NCI-H774 (cell line): ENCODE data around the gene INPP1.
"Not testable (repeated sequence)": the region's sequence is repeated elsewhere in the genome, so short reads cannot be mapped to it uniquely, and the experiment has no call there.

Source experiments
- DNase-seq: peaks from one replicate; lab custom pipeline; 2025; lab: John Stamatoyannopoulos, UW

Gene INPP1

DNA sequence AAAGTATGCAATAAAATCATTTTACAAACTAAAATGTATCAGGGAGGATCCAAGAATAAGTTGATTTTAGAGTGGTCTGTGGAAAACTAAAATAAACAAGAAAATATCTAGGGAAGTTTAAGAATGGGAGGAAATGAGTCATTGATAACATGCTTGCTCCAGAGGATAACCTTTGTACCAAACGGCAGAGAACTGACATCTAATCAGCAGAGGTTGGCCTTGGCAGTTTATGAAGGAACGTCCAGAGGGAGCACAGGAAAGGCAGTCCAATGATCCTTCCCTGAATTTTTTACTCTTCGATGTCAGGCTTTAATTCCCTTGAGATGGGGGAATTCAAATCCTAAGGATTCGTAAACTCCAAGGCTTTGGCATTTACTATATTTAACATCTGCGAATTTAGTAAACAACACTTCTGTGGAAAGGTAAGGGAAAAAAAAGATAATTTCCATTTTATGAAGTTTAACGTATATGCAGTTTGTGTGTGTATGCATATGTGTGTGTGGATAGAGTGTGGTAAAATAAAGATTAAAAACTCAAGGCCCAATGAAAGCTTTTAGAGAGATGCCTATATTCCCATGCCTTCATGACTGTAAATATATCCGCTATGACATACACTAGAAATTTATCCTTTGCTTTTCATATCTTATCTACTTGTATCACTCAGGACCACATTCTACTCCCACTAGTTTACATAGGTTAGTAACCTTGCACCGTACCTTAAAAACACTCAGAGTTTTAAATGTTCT, 8.7 kb upstream of the INPP1 start:
- no peak for DNase-seq

DNA sequence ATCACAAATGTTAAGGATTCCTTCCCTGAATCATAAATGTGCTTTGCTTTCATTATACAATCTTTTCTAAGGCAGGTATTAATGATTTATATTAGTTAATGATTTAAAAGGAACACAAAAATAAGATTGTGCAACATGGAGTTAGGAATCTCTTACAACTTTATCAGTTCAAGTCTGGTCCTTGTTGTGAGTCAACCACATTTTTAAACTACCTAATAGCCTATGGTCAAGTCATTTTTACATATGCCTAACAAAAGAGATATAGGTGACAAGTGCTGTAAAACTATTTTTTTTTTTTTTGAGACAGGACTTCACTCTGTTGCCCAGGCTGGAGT, 8.2 kb upstream of the INPP1 start:
- DNase-seq: no peak

DNA sequence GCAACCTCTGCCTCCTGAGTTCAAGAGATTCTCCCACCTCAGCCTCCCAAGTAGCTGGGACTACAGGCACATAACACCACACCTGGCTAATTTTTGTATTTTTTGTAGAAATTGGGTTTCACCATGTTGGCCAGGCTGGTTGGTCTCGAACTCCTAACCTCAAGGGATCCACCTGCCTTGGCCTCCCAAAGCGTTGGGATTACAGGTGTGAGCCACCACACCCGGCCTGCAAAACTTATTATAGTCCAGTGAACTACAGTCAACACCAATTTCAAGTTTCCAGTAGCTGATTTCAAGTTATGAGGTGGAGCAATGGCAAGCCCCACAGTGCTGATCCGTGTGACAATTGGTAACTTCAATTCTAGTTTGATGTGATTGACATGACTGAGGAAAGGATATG, 7.8 kb upstream of the INPP1 start:
- DNase-seq: not testable (repeated sequence)

DNA sequence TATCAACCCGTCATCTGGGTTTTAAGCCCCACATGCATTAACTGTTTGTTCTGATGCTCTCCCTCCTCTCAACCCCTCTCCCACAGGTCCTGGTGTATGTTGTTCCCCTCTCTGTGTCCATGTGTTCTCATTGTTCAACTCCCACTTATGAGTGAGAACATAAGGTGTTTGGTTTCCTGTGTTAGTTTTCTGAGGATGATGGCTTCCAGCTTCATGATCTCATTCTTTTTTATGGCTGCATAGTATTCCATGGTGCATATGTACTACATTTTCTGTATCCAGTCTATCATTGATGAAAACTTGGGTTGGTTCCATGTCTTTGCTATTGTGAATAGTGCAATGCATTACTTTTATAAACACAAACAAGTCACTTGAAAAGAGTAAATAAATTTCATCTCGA, 7.0 kb upstream of the INPP1 start:
- no peak for DNase-seq

DNA sequence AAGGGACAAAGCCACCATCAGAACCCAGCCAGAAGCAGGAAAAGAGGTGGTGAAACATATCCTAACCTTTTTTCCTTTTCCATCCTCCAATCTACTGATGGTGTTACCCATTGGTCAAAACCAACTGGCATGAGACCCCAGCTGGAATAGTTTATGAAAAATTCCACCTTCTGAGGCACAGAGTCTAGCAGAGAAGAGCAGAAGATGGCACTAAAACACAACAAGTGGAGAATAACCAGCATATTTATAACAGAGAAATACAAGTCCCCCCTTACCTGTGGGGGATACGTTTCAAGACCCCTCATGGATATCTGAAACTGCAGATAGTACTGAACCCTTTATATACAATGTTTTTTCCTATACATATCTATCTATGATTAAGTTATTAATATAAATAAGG, 4.9 kb upstream of the INPP1 start:
- no peak for DNase-seq

DNA sequence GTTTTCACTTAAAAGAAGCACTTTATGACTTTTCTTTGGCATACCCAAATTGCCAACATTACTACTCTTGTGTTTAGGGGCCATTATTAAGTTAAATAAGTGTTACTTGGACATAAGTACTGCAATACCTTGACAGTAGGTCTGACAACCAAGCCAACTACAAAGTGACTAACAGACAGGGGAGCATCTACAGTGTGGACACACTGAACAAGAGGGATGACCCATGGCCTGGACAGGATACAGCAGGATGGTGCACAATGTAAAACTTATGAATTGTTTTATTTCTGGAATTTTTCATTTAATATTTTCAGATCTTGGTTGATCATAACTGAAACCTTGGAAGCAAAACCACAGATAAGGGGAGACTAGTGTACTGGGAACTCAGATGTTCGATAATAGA, 4.0 kb upstream of the INPP1 start:
- DNase-seq: no peak

DNA sequence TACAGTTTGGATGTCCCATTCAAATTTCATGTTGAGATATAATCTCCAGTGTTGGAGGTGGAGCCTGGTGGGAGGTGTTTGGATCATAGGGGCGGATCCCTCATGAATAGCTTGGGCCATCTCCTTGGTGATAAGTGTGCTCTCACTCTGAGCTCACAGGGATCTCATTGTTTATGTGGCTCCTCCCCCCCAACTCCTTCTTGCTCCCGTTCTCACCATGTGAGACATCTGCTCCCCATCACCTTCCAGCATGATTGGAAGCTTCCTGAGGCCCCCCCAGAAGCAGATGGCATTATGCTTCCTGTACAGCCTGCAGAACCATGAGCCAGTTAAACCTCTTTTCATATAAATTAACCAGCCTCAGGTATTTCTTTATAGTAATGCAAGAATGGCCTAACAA, 3.0 kb upstream of the INPP1 start:
- DNase-seq: no peak

DNA sequence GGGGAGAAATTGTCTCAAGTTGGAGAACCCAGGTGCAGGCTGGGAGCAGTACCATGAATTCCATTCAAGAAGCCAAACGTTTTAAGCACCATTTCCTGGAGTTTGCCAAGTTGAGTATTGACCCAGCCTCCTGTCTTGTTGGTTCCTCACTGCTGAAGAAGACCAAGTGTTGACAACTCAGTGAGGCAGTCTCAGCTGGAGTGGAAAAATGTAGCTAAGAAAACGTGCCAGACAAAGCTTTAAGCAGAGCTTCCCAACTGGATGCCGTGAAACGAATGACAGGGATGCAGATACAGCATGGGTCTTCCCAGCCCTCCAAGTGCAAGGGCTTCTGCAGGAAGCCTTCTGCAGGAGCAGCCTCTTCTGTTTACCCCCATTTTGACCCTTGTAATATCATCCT, 778 bp upstream of the INPP1 start:
- no peak for DNase-seq

DNA sequence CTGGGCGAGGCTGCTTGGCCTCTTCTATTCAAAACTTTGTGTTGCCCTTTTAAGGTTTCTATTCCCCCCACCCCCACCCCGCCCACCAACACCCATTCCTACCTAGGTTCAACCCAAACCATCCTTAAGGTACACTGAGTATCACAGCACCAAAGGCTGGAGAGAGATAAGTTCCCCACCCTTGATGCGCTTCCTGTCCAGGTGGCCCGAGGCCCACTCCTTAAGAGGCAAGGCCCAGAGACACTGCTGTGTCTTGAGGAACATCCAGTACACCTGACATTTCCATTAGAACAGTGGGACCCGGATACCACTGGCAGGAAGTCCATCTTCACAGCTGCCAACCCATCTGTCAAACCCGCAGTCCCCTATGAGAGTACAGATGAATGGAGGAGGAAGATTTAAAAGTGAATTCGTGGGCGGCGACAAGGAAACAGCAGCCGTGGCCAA, 277 bp upstream of the INPP1 start:
- DNase-seq: no peak

DNA sequence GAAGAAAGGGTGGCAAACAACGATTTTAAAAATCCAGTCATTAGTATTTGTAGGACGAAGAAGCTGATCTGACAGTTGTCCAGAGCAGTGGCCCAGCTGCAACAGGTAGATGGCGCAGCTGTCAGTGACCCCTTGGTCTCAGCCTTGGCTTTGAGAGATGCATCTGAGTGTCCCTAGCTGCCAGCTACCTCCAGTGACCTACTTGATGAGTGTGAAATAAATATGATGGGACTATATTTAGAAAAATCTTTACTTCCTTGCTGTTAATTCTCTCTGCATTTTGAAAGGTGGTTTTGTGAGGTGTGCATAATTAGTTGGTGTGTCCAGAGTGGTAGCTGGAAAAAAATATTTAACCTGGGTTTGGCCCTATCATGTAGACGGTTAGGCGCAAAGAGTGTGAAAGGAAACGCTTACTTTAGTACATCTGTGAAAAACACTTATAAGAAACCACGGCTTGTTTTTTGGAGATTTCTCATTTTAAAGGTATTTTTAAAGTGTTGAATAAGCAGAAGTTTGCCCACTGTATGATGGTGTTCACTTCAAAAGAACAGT, 963 bp downstream of the INPP1 start:
- peak; percentile 27 for DNase-seq

DNA sequence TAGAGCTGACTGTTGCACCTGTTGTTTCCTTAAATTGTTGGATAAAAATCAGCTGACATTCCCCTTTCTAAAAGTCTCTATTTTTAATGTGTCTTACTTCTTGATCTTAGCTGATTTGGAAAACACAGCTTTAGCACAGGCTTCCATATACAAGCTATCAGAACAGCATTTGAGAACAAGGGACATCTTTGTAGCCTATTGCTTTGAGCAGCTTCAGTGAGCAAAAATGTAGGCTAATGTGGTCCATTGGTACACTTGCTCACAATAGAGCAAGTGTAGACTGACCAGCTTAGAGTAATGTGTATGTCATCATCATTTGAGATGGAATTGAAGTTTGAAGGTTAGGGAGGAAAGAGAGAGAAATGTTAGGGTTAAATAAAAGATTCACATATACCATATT, 7.0 kb downstream of the INPP1 start:
- DNase-seq: no peak

DNA sequence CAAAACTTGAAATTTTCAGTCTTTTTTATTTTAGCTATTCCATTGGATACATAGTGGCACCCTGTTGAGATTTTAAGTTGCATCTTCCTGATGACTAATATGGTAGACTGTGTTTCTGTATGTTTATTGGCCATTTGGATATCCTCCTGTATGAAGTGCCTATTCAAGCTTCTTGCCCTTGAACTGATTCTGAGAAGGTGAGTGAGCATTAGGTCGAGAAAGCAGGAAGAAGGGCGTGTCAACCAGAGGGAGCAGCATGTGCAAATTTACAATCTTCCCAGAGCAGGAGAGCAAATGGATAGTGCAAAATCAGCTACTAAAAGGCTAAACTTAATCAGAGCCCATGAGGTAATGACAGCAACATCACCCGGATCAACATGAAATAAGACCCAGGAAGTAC, 8.6 kb downstream of the INPP1 start:
- DNase-seq: no peak

DNA sequence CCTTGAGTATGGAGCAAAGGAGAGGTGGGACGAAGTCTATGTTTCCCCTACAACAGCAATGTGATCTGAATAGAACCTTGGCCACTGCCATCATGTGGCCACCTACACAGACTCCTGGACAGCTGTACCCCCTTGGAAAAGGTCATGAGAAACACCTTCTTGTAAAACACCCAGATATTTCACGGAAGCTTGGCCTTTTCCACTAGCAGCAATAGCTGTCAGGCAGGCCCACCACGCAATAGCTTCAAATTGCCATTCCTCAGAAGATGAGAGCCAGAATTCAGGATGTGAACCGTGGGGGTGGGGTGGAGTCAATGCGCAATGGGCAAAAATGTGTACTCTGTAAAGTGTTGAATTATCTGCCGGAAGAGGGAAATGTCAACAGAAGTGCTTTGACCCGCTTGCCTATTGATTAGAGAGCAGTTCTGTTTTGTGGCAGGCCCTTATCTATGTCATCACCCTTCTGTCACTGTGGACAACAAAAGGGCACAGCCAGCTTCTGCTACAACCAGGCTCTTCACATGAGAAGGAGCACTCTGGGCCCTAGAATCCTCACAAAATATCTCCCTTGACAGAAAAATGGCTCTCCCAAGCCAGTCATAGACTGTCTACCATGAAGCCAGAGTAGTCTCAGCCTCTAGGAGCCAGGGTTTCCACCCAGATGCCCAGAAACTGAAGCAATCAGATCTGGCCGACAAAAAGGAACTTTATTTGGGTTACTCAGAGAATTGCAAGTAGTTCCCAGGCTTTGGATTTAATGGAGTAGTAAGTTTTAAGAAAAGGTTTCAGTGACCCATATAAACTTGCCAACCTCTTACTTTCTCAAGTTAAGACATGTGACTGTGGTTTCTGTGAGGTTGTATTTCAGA, 9.5 kb downstream of the INPP1 start:
- DNase-seq: no peak

DNA sequence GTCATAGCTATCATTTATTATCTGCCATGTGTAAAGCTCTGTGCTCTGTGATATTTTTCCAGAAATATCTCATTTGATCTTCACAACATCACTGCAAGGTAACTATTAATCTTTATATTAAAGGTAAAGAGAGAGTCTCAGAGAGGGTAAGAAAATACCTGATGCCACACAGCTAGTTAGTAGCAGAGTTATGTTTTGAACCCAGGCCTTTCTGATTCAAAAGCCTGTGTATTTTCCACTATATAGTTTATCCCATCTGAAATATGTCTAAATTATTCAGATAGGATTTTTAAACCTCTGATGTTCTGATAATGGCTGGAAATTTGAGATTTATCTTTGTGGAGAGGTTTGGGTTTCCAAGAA, 10.1 kb downstream of the INPP1 start:
- no peak for DNase-seq

DNA sequence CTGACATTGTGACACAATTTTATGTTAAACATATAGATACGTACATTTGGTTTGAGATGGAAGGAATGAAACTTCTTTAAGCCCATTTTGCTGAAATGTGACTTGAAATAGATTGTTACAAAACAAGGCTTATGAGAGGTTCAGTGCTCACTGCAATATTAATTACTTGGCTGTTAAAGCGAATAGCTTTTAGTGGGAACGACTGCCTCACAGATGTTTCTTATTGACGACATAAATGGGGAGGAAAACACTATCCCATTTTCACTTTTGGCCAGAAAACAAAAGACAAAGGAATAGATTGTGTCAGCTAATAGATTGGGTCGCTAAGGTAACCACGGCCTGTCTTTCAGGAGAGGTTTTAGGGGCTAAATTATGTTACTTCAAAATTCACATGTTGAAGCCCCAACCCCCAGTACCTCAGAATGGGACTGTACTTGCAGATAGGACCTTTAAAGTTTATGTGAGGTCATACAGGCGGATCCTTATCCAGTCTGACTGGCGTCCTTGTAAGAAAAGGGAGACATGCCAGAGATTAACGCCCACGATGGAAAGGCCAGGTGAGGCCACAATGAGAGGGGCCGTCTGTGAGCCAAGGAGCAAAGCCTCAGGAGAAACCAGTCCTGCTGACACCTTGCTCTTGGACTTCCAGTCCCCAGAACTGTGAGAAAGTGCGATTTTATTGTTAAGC, 10.8 kb downstream of the INPP1 start:
- DNase-seq: no peak

DNA sequence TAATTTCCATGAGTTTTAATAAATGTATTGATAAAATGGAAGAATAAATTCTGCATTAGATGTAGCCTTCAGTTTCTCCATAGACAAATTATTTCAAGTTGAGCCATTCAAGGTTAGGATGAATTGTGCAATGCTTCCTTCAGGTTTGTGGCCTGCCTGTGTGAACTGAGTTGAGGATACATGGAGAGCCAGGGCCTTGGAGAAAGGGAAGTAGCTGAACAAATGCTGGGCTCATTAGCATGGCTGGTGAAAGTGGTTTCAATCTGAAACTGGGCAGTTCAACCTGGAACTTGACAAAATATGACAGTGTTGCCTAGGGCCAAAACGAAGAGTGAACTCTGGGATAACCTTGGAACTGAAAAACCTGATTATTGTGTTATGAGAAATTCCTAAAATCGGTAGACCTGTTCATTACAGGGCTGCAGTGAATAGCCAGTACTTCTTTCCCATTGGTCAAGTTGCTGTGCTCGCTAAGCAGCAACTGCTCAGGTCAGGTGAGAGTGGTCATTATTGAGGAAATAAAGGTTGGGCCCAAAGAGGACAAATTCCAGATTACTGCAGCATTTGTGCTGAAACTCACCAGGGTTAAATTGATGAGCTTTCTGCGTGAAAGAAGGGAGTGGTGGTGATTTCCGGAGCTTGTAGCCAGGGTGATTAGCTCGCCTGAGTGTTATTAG, 12.7 kb downstream of the INPP1 start:
- peak; percentile 27 for DNase-seq

DNA sequence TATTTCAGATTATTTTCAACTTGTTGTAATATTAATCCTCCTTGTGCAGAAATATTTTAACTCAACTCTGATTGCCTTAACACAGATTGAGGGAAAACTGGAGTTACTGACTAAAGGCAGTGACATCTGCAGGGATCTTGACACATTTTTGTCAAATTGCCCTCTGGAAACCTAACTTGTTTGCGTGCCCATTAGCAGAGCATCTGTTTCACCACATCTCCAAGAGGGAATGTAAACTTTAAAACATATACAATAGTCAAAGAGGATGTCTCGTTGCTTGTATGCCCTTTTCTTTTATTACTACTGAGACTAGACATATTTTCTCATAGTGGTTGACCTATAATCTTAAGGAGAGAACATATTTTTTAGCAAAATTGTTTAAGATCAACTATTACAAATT, 14.2 kb downstream of the INPP1 start:
- DNase-seq: no peak

DNA sequence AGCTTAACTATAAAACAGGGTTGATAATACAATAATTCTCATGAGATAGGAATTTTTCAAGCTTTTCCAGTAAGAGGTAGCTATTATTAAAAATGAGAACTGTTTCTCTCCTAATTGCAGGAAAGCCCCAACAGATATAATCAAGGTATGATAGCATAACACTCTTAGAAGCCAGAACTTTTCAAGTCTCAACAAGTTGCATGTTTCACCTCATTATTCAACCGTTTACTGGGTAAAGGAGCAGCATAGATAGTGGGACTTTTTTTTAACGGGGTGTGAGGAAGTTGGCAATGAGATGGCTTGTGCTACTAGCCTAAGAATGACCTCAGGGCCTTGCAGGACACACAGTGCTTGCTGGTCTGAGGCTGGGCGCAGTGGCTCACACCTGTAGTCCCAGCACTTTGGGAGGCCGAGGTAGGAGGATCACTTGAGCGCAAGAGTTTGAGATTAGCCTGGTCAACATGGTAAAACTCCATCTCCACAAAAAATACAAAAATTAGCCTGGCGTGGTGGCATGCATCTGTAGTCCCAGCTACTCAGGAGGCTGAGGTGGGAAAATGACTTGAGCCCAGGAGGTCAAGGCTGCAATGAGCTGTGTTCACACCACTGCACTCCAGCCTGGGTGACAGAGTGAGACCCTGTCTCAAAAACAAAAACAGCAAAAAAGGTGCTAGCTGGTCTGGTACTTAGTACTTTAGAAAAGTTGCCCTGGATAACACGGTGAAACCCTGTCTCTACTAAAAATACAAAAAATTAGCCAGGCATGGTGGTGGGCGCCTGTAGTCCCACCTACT, 15.5 kb downstream of the INPP1 start:
- not testable (repeated sequence) for DNase-seq

DNA sequence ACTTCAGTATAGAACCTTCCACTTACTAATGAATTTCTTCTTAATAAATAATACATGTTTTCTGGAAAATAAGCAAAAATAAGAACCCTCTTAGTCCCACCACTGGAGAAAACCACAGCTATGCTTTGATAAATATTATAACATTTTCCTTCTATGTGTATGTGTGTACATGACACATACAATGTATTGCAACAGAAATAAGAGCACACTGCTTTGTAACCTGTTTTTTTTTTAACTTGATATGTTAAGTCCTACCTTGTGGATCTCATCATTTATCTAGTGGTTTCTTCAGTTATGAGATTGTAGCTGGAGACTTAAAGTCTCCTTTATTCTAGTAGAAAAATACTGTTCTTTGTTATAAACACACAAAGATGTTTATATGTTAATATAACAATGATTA, 17.2 kb downstream of the INPP1 start:
- DNase-seq: no peak

DNA sequence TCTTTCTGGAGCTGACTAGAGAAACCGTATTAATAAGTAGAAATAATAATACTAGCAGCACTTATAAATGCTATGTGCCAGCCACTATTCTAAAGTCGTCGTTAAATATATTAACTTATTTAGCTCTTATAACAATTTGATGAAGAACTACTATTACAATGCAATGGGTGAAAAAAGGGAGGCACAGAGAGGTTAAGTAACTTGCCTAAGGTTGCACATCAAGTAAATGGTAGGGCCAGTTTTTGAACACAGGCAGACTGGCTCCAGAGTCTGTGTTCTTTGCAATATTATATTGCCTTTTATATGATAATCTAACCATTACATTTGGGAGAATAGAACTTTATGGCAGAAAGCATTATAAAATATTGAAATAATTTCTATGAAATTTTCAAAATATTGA, 17.6 kb downstream of the INPP1 start:
- DNase-seq: no peak

DNA sequence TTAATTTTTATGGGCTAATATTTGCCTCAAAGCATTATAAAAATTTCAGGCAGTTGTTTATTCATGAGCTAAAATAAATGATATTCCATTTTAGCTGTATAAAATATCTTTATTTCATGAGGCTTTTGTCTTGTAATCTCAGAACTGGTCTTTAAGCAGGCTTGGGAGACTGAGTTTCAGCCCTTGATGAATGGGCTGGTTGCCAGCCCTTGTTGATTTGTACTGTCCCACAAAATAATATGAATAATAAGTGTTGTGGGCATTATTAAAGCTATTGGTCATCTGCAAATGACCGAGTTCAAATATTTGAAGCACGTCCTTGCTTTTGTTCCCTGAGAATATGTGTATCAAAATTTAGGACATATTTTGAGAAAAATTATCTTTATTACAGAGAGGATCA, 18.2 kb downstream of the INPP1 start:
- no peak for DNase-seq
